ENCODE results near the gene AGAP1.
A peak's percentile ranks its signal among the peaks of the same experiment; 100 is the strongest.

The AGAP1 gene

DNA sequence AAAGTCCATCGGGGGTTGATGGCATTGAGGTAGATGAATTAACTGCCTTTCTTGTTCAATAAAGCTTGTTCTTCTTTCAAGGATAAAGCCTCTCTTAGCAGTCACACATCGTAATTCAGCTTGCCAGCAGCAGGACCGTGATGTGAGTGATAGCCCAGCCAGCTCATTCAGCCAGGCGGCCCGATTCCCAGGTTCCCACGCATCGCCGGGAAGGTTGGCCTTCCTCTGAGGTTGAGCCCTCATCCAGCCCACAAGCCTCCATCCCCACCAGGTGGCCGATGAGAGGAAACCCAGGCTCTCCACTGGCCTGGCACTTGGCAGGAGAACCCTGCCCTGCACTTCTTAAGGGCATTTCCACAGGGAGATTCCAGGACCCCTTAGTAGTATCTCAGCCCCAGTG, 4.7 kb downstream of the AGAP1 start:
- H3K9me3 ChIP-seq (ENCODE audit: control insufficient read depth in 1 of 2, low read length in 2 of 2) = no peaks in the 10 kb centered on the region
- peaks cover 11 to 31% of the 10 kb centered on the region in 2 donors for H3K4me1 ChIP-seq (ENCODE audit: control insufficient read depth in 1 of 2, insufficient read depth in 2 of 2, low read length in 2 of 2)
- no peak overlapping the region for H3K4me3 ChIP-seq (ENCODE audit: low read depth in 1 of 2, low read length in 2 of 2)
- H3K27me3 ChIP-seq (ENCODE audit: control insufficient read depth in 1 of 2, insufficient read depth in 2 of 2, low read length in 2 of 2) = no peaks in the 10 kb centered on the region
- H3K27ac ChIP-seq (ENCODE audit: low read depth, low read length) = no peak overlapping the region
- H3K36me3 ChIP-seq (ENCODE audit: control insufficient read depth in 1 of 2, insufficient read depth in 2 of 2, low read length in 2 of 2) = peaks cover 0 to 4% of the 10 kb centered on the region in 2 donors
- H3K9ac ChIP-seq (ENCODE audit: low read depth in 1 of 2, low read length in 2 of 2) = no peak overlapping the region

DNA sequence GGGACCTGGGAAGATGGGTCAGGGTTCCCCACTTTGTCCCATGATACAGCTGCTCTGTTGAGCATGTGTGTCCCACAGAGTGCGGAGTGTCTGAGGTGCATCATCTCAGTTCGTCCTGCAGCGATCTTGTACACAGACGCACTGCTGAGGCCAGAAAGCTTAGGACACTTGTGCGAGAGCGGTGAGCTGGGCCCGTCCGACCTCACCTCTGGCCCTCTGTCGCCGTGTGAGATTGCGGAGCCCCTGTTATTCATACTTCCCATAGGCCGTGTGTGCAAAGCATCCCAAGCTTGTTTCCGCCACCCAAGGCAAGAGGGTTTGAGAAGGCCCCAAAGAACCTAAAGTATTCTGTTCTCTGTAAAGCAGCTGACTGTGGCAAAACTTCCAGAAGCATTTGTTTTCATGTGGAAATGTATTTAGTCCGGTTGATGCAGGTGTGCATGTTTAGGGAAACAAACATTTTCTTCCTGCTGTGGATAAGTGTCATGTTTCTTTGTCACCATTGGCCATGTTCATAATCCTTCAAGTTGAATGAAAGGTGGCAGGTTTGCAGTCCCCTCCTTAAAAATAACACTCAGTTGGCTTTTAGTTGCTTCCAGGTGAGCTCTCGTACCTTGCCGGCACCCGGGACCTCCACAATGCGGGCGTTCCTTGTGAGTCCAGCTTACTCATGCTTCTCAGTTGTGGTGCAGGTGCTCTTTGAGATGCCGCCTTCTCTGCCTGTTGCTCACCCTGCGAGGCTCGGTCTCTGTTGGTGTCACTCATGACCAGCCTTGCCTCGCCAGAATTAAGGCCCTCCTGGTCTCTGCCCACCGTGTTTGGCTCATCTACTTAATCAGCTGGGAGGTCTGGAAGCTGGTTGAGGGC, 5.3 kb downstream of the AGAP1 start:
- Histone ChIP-seq H3K4me1 (ENCODE audit: control insufficient read depth in 1 of 2, insufficient read depth in 2 of 2, low read length in 2 of 2) (peaks cover 11 to 31% of the 10 kb centered on the region in 2 donors), H3K27me3 (ENCODE audit: control insufficient read depth in 1 of 2, insufficient read depth in 2 of 2, low read length in 2 of 2) (no peaks in the 10 kb centered on the region)

DNA sequence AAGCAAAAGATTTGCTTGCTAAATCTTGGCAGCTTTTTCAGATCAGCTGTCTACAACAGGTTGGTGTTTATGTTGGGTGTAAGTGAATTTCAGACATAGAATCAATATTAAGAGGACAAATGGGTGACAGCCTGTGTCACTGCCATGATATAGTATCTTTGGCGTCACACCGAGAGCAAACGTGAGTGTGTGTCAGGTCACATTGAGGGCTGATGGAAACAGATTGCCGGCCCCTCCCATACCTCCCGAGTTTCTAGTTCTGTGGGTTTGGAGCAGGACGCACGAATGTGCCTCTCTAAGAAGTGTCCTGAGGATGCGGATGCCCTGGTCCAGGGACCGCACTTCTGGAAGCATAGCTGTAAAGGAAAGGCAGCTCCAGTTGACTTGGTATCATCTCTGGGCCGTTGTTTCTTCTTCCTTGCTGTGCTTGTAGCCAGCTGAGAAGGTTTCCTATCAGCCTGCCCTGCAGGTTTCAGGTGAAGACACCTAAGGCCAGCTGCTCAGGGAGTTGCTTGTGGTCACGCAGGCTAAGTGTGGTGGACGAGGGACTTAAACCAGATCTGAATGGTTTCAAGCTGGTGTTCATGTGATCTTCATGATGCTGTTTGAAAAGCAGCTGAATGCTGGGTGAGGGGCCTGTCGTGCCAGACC, 6.4 kb downstream of the AGAP1 start:
- no peaks in the 10 kb centered on the region for H3K27me3 ChIP-seq (ENCODE audit: control insufficient read depth in 1 of 2, insufficient read depth in 2 of 2, low read length in 2 of 2)

More for the DNA sequence above, 5.3 kb downstream of the AGAP1 start:
- Histone ChIP-seq H3K4me3 (ENCODE audit: low read depth in 1 of 2, low read length in 2 of 2) (no peak overlapping the region), H3K36me3 (ENCODE audit: control insufficient read depth in 1 of 2, insufficient read depth in 2 of 2, low read length in 2 of 2) (peaks cover 0 to 4% of the 10 kb centered on the region in 2 donors), H3K27ac (ENCODE audit: low read depth, low read length) (no peak overlapping the region), H3K9me3 (ENCODE audit: control insufficient read depth in 1 of 2, low read length in 2 of 2) (no peaks in the 10 kb centered on the region), H3K9ac (ENCODE audit: low read depth in 1 of 2, low read length in 2 of 2) (no peak overlapping the region)

DNA sequence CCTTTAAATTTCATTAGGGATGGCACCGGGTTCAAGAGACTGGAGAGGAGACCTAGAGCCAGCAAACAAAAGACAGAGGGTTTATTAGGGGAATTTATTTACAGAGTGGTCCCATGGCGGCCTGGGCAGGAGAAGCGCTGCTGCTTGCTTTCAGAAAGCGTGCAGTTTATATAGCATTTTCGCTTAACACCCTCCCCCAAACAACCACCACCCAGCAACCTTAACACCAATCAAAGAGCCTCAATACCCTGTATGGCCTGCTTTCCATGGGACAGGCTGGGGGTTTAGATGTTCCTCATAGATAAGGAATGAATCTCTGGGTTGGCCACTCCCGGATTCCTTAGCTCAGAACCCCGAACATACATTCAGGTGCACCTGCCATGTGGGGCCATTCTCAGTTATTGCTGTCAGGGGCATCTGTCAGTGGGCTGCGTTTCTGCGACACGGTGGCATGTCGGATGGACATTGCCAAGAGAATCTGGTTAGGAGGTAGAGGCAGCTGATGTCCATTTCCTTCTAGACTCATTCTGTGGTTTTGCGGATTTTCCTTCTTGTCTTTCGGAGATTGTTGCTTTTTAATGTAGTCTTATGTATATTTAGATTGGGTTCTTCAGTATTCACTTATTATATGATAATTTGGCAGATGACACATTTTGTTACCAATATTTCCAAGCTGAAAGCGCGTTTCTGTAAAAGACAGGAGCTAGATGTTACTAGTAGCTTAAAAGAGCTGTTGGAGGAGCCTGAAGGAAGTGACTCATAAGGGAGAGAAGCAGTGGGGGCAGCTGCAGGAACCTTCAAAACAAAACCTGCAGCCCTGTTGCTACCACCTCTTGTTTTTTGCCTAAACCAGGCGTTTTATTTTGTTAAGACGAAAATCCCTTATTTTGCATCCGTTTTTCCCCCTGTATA, 7.2 kb downstream of the AGAP1 start:
- peaks cover 0 to 4% of the 10 kb centered on the region in 2 donors for H3K36me3 ChIP-seq (ENCODE audit: control insufficient read depth in 1 of 2, insufficient read depth in 2 of 2, low read length in 2 of 2)
- H3K9me3 ChIP-seq (ENCODE audit: control insufficient read depth in 1 of 2, low read length in 2 of 2) = no peaks in the 10 kb centered on the region
- no peak overlapping the region for H3K9ac ChIP-seq (ENCODE audit: low read depth in 1 of 2, low read length in 2 of 2)
- no peaks in the 10 kb centered on the region for H3K27me3 ChIP-seq (ENCODE audit: control insufficient read depth in 1 of 2, insufficient read depth in 2 of 2, low read length in 2 of 2)
- no peak overlapping the region for H3K4me3 ChIP-seq (ENCODE audit: low read depth in 1 of 2, low read length in 2 of 2)
- H3K4me1 ChIP-seq (ENCODE audit: control insufficient read depth in 1 of 2, insufficient read depth in 2 of 2, low read length in 2 of 2) = peaks cover 21 to 36% of the 10 kb centered on the region in 2 donors
- no peak overlapping the region for H3K27ac ChIP-seq (ENCODE audit: low read depth, low read length)

More for the DNA sequence above, 6.4 kb downstream of the AGAP1 start:
- Histone ChIP-seq H3K4me3 (ENCODE audit: low read depth in 1 of 2, low read length in 2 of 2) (no peak overlapping the region), H3K27ac (ENCODE audit: low read depth, low read length) (no peak overlapping the region), H3K9ac (ENCODE audit: low read depth in 1 of 2, low read length in 2 of 2) (no peak overlapping the region), H3K9me3 (ENCODE audit: control insufficient read depth in 1 of 2, low read length in 2 of 2) (no peaks in the 10 kb centered on the region), H3K4me1 (ENCODE audit: control insufficient read depth in 1 of 2, insufficient read depth in 2 of 2, low read length in 2 of 2) (peaks cover 19 to 36% of the 10 kb centered on the region in 2 donors), H3K36me3 (ENCODE audit: control insufficient read depth in 1 of 2, insufficient read depth in 2 of 2, low read length in 2 of 2) (peaks cover 0 to 4% of the 10 kb centered on the region in 2 donors)

DNA sequence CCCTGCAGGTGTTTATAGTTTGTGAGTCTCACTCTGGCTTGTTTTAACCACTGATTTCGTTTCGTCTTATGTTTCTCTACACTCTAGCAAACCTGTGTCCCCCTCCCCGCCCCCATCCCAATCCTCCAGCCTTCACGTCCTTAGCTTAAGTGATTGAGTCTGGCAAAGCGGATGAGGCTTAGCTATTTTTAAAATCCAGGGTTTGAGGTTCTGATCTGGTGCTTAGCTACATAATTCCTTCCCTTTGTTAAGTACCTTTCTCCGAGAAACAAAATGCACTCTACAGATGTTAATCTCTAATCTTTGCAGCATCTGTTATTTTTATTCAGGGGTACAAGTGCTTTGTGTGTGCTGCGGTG, 7.8 kb downstream of the AGAP1 start:
- Histone ChIP-seq H3K27me3 (ENCODE audit: control insufficient read depth in 1 of 2, insufficient read depth in 2 of 2, low read length in 2 of 2) (no peaks in the 10 kb centered on the region), H3K9me3 (ENCODE audit: control insufficient read depth in 1 of 2, low read length in 2 of 2) (no peaks in the 10 kb centered on the region), H3K4me1 (ENCODE audit: control insufficient read depth in 1 of 2, insufficient read depth in 2 of 2, low read length in 2 of 2) (peaks cover 24 to 31% of the 10 kb centered on the region in 2 donors), H3K4me3 (ENCODE audit: low read depth in 1 of 2, low read length in 2 of 2) (no peak overlapping the region), H3K36me3 (ENCODE audit: control insufficient read depth in 1 of 2, insufficient read depth in 2 of 2, low read length in 2 of 2) (peaks cover 0 to 4% of the 10 kb centered on the region in 2 donors), H3K9ac (ENCODE audit: low read depth in 1 of 2, low read length in 2 of 2) (no peak overlapping the region), H3K27ac (ENCODE audit: low read depth, low read length) (no peak overlapping the region)

DNA sequence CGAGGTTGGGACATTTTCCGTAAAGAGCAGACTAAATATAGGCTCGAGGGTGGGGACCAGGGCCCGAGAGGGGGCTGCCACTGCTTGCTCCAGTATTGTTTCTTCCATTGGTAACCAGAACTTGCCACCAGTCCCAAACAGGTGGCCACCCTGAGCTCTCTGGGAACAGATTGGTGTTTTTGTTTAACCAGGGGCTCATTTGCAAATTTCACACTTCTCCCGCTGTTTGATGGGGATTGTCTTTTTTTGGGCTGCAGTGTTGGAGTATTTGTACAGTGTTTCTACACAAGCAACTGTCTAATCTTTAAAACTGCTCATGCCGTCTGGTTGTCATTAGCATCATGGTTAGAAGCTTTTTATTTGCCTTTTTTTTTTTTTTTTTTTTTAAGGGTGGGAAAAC, 8.5 kb downstream of the AGAP1 start:
- H3K9ac ChIP-seq (ENCODE audit: low read depth in 1 of 2, low read length in 2 of 2) = no peak overlapping the region
- no peaks in the 10 kb centered on the region for H3K9me3 ChIP-seq (ENCODE audit: control insufficient read depth in 1 of 2, low read length in 2 of 2)
- H3K4me1 ChIP-seq (ENCODE audit: control insufficient read depth in 1 of 2, insufficient read depth in 2 of 2, low read length in 2 of 2) = peaks cover 24 to 29% of the 10 kb centered on the region in 2 donors
- H3K27me3 ChIP-seq (ENCODE audit: control insufficient read depth in 1 of 2, insufficient read depth in 2 of 2, low read length in 2 of 2) = no peaks in the 10 kb centered on the region
- H3K36me3 ChIP-seq (ENCODE audit: control insufficient read depth in 1 of 2, insufficient read depth in 2 of 2, low read length in 2 of 2) = peaks cover 0 to 4% of the 10 kb centered on the region in 2 donors
- H3K4me3 ChIP-seq (ENCODE audit: low read depth in 1 of 2, low read length in 2 of 2) = no peak overlapping the region
- H3K27ac ChIP-seq (ENCODE audit: low read depth, low read length) = no peak overlapping the region

DNA sequence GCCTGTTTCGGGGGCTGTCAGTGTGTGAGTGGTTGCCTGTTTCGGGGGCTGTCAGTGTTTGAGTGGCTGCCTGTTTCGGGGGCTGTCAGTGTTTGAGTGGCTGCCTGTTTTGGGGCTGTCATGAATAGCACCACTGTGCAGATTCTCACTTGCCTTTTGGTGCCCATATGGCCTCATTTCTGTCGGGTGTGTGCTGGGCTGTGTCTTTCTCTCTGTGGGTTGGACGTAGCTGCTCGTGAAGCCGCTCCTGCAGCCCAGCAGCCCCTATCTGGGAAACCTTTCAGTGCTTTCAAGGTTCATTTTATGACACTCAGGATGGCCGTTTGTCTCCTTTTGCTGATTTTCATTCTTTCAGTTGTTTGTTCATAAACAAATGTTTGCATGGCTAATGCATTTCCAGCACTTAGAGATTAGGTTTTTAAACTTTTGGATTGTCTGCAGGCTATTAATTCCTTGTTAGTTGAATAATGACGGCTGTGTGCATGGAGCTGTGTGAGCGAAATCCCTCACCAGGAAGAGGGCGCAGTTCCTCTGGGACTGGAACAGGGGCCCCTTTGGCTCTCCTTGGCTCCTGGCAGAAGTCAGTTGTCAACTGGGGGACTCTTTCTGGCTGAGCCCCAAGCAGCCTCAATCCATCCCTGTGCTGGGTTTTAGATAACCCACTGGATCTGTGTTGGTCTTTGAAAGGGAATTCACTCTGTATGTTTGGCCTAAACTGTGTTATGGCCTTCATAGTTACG, 10.8 kb downstream of the AGAP1 start:
- no peak overlapping the region for H3K27ac ChIP-seq (ENCODE audit: low read depth, low read length)
- peaks cover 29 to 34% of the 10 kb centered on the region in 2 donors for H3K4me1 ChIP-seq (ENCODE audit: control insufficient read depth in 1 of 2, insufficient read depth in 2 of 2, low read length in 2 of 2)

DNA sequence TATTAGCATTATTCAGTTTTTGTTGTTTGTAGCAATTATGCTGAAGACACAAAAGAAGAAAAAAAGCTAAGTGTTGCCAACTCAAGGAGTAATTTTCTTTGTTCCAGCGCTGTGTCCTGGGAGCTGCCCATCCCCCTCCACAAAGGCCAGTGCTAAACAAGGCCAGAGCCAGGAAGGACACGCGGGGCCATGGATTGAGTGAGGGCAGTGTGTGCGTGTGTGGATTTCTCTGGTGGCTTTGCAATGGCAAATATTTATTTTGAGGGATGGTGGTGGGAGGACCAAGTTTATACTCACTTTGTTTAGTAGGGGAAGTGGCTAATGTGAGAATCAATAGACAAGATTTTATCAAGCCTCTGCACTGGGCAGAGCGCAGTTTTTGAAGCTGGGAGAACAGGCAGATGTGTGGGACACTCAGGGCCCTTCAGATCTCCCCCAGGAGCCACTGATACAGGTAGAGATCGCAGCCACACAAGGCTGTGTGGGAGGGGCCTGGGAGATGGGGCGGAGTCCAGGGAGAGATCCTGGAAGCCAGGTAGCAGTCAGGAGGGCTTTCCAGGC, 11.4 kb downstream of the AGAP1 start:
- H3K27me3 ChIP-seq (ENCODE audit: control insufficient read depth in 1 of 2, insufficient read depth in 2 of 2, low read length in 2 of 2) = no peaks in the 10 kb centered on the region
- H3K4me1 ChIP-seq (ENCODE audit: control insufficient read depth in 1 of 2, insufficient read depth in 2 of 2, low read length in 2 of 2) = peaks cover 29 to 33% of the 10 kb centered on the region in 2 donors
- peak overlapping the region in 1 of 2 donors; percentile 14 for H3K9ac ChIP-seq (ENCODE audit: low read depth in 1 of 2, low read length in 2 of 2)
- H3K36me3 ChIP-seq (ENCODE audit: control insufficient read depth in 1 of 2, insufficient read depth in 2 of 2, low read length in 2 of 2) = no peaks in the 10 kb centered on the region
- H3K4me3 ChIP-seq (ENCODE audit: low read depth in 1 of 2, low read length in 2 of 2) = no peak overlapping the region
- no peaks in the 10 kb centered on the region for H3K9me3 ChIP-seq (ENCODE audit: control insufficient read depth in 1 of 2, low read length in 2 of 2)
- H3K27ac ChIP-seq (ENCODE audit: low read depth, low read length) = no peak overlapping the region

More for the DNA sequence above, 10.8 kb downstream of the AGAP1 start:
- Histone ChIP-seq H3K27me3 (ENCODE audit: control insufficient read depth in 1 of 2, insufficient read depth in 2 of 2, low read length in 2 of 2) (no peaks in the 10 kb centered on the region), H3K4me3 (ENCODE audit: low read depth in 1 of 2, low read length in 2 of 2) (no peak overlapping the region), H3K9ac (ENCODE audit: low read depth in 1 of 2, low read length in 2 of 2) (peak overlapping the region in 1 of 2 donors; percentile 14), H3K36me3 (ENCODE audit: control insufficient read depth in 1 of 2, insufficient read depth in 2 of 2, low read length in 2 of 2) (no peaks in the 10 kb centered on the region), H3K9me3 (ENCODE audit: control insufficient read depth in 1 of 2, low read length in 2 of 2) (no peaks in the 10 kb centered on the region)

DNA sequence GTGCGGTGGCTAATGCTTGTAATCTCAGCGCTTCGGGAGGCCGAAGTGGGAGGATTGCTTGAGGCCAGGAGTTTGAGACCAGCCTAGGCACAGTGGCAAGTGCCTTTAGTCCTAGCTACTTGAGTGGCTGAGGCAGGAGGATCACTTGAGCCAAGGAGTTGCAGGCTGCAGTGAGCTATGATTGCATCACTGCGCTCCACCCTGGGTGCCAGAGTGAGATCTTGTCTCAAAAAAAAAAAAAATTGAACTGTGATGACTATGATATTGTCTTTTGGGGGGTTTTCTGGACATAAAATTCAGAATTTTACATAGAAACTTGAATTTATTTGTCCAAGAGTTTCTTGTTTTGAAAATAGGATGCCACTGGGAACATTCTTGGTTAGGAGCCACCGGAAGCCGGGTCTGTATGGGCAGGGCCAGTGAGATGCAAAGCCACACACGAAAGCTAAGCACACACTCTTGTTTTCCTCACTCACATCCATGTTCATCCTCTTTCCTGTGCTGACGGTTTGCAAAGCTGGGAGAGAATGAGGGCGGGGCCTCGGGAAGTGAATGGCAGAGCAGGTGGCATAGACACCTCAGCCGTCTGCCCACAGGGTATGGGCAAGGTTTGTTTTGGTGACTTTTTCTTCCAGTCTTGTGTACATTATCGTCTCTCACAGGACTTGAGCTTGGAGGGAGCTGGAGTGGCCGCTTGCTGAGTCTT, 12.6 kb downstream of the AGAP1 start:
- Histone ChIP-seq H3K4me1 (ENCODE audit: control insufficient read depth in 1 of 2, insufficient read depth in 2 of 2, low read length in 2 of 2) (peaks cover 34 to 35% of the 10 kb centered on the region in 2 donors), H3K27me3 (ENCODE audit: control insufficient read depth in 1 of 2, insufficient read depth in 2 of 2, low read length in 2 of 2) (no peaks in the 10 kb centered on the region), H3K9me3 (ENCODE audit: control insufficient read depth in 1 of 2, low read length in 2 of 2) (no peaks in the 10 kb centered on the region), H3K36me3 (ENCODE audit: control insufficient read depth in 1 of 2, insufficient read depth in 2 of 2, low read length in 2 of 2) (no peaks in the 10 kb centered on the region), H3K27ac (ENCODE audit: low read depth, low read length) (no peak overlapping the region), H3K9ac (ENCODE audit: low read depth in 1 of 2, low read length in 2 of 2) (peak overlapping the region in 1 of 2 donors; percentile 20), H3K4me3 (ENCODE audit: low read depth in 1 of 2, low read length in 2 of 2) (no peak overlapping the region)

All from duodenal mucosa (tissue), 2 donors.